IMR-90 (cell line): ENCODE measurements around the gene SV2B. TPM values are rescaled to one million over a fixed set of nuclear protein-coding genes. Genes with fewer than 3 reads are reported as not detected.

ENCODE experiments used
- ATAC-seq: fragments of 200-7000 bp; cut with Tn5 transposase; 2 replicates; pipeline ENCODE4 v1.9.1; 2020; ENCODE audit warnings: low read depth, mild to moderate bottlenecking, moderate library complexity
- BruUV-seq: library from RNA; stranded (reverse); fragments of 400-500 nt; replicated peaks from 2 replicates; lab custom pipeline; 2021; lab: Mats Ljungman, UMichigan
- CTCF ChIA-PET: fragments of 300-600 bp; formaldehyde crosslinking; extraction: SDS; loops from one replicate; lab custom pipeline; 2021; ENCODE audit warnings: antibody characterized with exemption; lab: Yijun Ruan, JAX
- POLR2A ChIA-PET: fragments of 300-600 bp; sonication (Branson Sonifier 250); formaldehyde crosslinking; loops from one replicate; lab custom pipeline; 2022; ENCODE audit warnings: antibody characterized with exemption; ENCODE audit not compliant: unreplicated experiment; lab: Charles Lee
- DNase-seq: peaks from one replicate; pipeline ENCODE4 v3.0.0; 2013
- H2AFZ ChIP-seq: replicated peaks from 2 replicates; pipeline ENCODE3; 2013; ENCODE audit warnings: low read length, mild to moderate bottlenecking; ENCODE audit not compliant: poor library complexity
- H2AK5ac ChIP-seq: 2 replicates; pipeline ENCODE4 v1.6.1; 2013; ENCODE audit warnings: low read depth, low read length, inconsistent platforms
- H2AK9ac ChIP-seq: replicated peaks from 2 replicates; pipeline ENCODE3; 2013; ENCODE audit warnings: mild to moderate bottlenecking, low read depth, low read length, moderate library complexity; ENCODE audit not compliant: poor library complexity
- H2BK120ac ChIP-seq: 2 replicates; pipeline ENCODE4 v1.6.1; 2013; ENCODE audit warnings: low read depth, low read length, inconsistent platforms
- H2BK15ac ChIP-seq: 3 replicates; pipeline ENCODE4 v1.6.1; 2013; ENCODE audit warnings: low read depth, low read length, inconsistent platforms
- H2BK20ac ChIP-seq: 2 replicates; pipeline ENCODE4 v1.6.1; 2013; ENCODE audit warnings: low read depth, mild to moderate bottlenecking, inconsistent platforms, low read length, moderate library complexity
- H2BK5ac ChIP-seq: 2 replicates; pipeline ENCODE4 v1.6.1; 2013; ENCODE audit warnings: mild to moderate bottlenecking, low read depth, low read length, inconsistent platforms; ENCODE audit not compliant: poor library complexity, severe bottlenecking
- H3K14ac ChIP-seq: replicated peaks from 2 replicates; pipeline ENCODE4 v1.6.1; 2013; ENCODE audit warnings: low read depth, low read length, inconsistent platforms
- H3K18ac ChIP-seq: 2 replicates; pipeline ENCODE4 v1.6.1; 2013; ENCODE audit warnings: low read depth, low read length, control low read depth
- H3K23ac ChIP-seq: 2 replicates; pipeline ENCODE4 v1.6.1; 2013; ENCODE audit warnings: low read depth, low read length, inconsistent platforms
- H3K27ac ChIP-seq: 2 replicates; pipeline ENCODE4 v1.5.1; 2013; ENCODE audit warnings: mild to moderate bottlenecking, control low read depth, low read length; ENCODE audit not compliant: insufficient read depth
- H3K27me3 ChIP-seq: 2 replicates; pipeline ENCODE4 v1.6.1; 2013; ENCODE audit warnings: low read length; ENCODE audit not compliant: control insufficient read depth, insufficient read depth
- H3K36me3 ChIP-seq: 2 replicates; pipeline ENCODE4 v1.6.1; 2013; ENCODE audit warnings: low read length, mixed read lengths; ENCODE audit not compliant: control insufficient read depth, insufficient read depth
- H3K4ac ChIP-seq: 2 replicates; pipeline ENCODE4 v1.6.1; 2013; ENCODE audit warnings: low read depth, low read length, inconsistent platforms
- H3K4me1 ChIP-seq: 2 replicates; pipeline ENCODE4 v1.6.1; 2013; ENCODE audit warnings: low read length, mixed read lengths; ENCODE audit not compliant: control insufficient read depth, insufficient read depth
- H3K4me2 ChIP-seq: 2 replicates; pipeline ENCODE4 v1.6.1; 2013; ENCODE audit warnings: low read depth, mild to moderate bottlenecking, control low read depth, low read length, moderate library complexity
- H3K4me3 ChIP-seq: 2 replicates; pipeline ENCODE4 v1.5.1; 2013; ENCODE audit warnings: low read depth, mild to moderate bottlenecking, control low read depth, low read length, moderate library complexity; ENCODE audit not compliant: insufficient read depth
- H3K56ac ChIP-seq: 2 replicates; pipeline ENCODE4 v1.6.1; 2013; ENCODE audit warnings: low read length, inconsistent platforms; ENCODE audit not compliant: insufficient read depth; ENCODE audit errors: extremely low read depth
- H3K79me1 ChIP-seq, 2 experiments: 2 replicates each; pipeline ENCODE4 v1.6.1; 2013; ENCODE audit warnings: low read length in 2 of 2, inconsistent platforms in 1 of 2, low read depth in 1 of 2
- H3K9ac ChIP-seq: 2 replicates; pipeline ENCODE4 v1.6.1; 2013; ENCODE audit warnings: low read depth, low read length, control low read depth
- H3K9me1 ChIP-seq: 2 replicates; pipeline ENCODE4 v1.6.1; 2013; ENCODE audit warnings: low read length, inconsistent platforms; ENCODE audit not compliant: insufficient read depth
- H3K9me3 ChIP-seq: 2 replicates; pipeline ENCODE4 v1.6.1; 2013; ENCODE audit warnings: low read length; ENCODE audit not compliant: control insufficient read depth, insufficient read depth
- H4K20me1 ChIP-seq: 2 replicates; pipeline ENCODE4 v1.6.1; 2013; ENCODE audit warnings: low read length, inconsistent platforms; ENCODE audit not compliant: insufficient read depth
- H4K5ac ChIP-seq: 2 replicates; pipeline ENCODE4 v1.6.1; 2013; ENCODE audit warnings: mild to moderate bottlenecking, low read depth, low read length, control low read depth
- H4K8ac ChIP-seq, 2 experiments: 2 replicates each; pipeline ENCODE4 v1.6.1; 2013; ENCODE audit warnings: low read depth in 2 of 2, low read length in 2 of 2, control low read depth in 1 of 2, inconsistent platforms in 1 of 2
- H4K91ac ChIP-seq: 2 replicates; pipeline ENCODE4 v1.6.1; 2013; ENCODE audit warnings: low read depth, low read length, inconsistent platforms; ENCODE audit not compliant: insufficient read depth
- CEBPB ChIP-seq: IDR thresholded peaks from 2 replicates; pipeline ENCODE4 v1.6.1; 2012; ENCODE audit warnings: low read depth, low read length, improper control_type of control experiment
- CHD1 ChIP-seq: IDR thresholded peaks from 2 replicates; pipeline ENCODE4 v1.6.1; 2012; ENCODE audit warnings: low read depth, low read length, improper control_type of control experiment
- CTCF ChIP-seq: conservative IDR thresholded peaks from 2 replicates; pipeline ENCODE4 v1.5.1; 2012; ENCODE audit warnings: mild to moderate bottlenecking, low read depth, low read length, improper control_type of control experiment
- ELK1 ChIP-seq: fragments of 150-350 bp; IDR thresholded peaks from 2 replicates; pipeline ENCODE4 v1.6.1; 2016; ENCODE audit warnings: low read depth, mild to moderate bottlenecking, low read length, moderate library complexity, borderline replicate concordance
- MAFK ChIP-seq: IDR thresholded peaks from 2 replicates; pipeline ENCODE4 v1.6.1; 2012; ENCODE audit warnings: low read depth, low read length, improper control_type of control experiment
- MAZ ChIP-seq: IDR thresholded peaks from 2 replicates; pipeline ENCODE4 v1.6.1; 2012; ENCODE audit warnings: low read depth, mild to moderate bottlenecking, low read length, improper control_type of control experiment, moderate library complexity, borderline replicate concordance
- MXI1 ChIP-seq: IDR thresholded peaks from 2 replicates; pipeline ENCODE4 v1.6.1; 2012; ENCODE audit warnings: low read depth, mild to moderate bottlenecking, low read length, moderate library complexity, borderline replicate concordance
- NFE2L2 ChIP-seq: fragments of 150-350 bp; IDR thresholded peaks from 2 replicates; pipeline ENCODE4 v1.6.1; 2016; ENCODE audit warnings: low read depth, mild to moderate bottlenecking, low read length
- POLR2A ChIP-seq: IDR thresholded peaks from 2 replicates; pipeline ENCODE4 v1.6.1; 2012; ENCODE audit warnings: mild to moderate bottlenecking, low read depth, low read length
- RAD21 ChIP-seq: IDR thresholded peaks from 2 replicates; pipeline ENCODE4 v1.6.1; 2012; ENCODE audit warnings: low read length, improper control_type of control experiment
- RCOR1 ChIP-seq: IDR thresholded peaks from 2 replicates; pipeline ENCODE4 v1.6.1; 2012; ENCODE audit warnings: mild to moderate bottlenecking, low read length, improper control_type of control experiment; ENCODE audit not compliant: insufficient replicate concordance
- RFX5 ChIP-seq: IDR thresholded peaks from 2 replicates; pipeline ENCODE4 v1.8.0; 2012; ENCODE audit warnings: low read depth, mild to moderate bottlenecking, low read length, moderate library complexity
- SMC3 ChIP-seq: fragments of 150-350 bp; IDR thresholded peaks from 2 replicates; pipeline ENCODE4 v1.6.1; 2016; ENCODE audit warnings: low read depth, mild to moderate bottlenecking, antibody characterized with exemption, low read length, moderate library complexity
- WGBS, 2 experiments: methylation state at CpG; one replicate each; pipeline versions ENCODE4 v1.1.5 to v1.1.7; 2013; ENCODE audit warnings: missing lambda C conversion rate in 2 of 2; ENCODE audit not compliant: insufficient read length in 1 of 2; ENCODE audit errors: extremely low coverage in 2 of 2; 5-methylcytosine and 5-hydroxymethylcytosine counted together
- dilution Hi-C: fragments of 300-500 bp; cut with HindIII; formaldehyde crosslinking; loops from one replicate; pipeline ENCODE4 v1.14.3; 2018; ENCODE audit warnings: low sequenced_read_pairs; ENCODE audit not compliant: unreplicated experiment
- in situ Hi-C: fragments of 300-500 bp; cut with MboI; formaldehyde crosslinking; loops from 3 replicates; pipeline ENCODE4 v1.14.3; 2019; ENCODE audit warnings: low sequenced_read_pairs, inconsistent platforms, mixed read lengths
- intact Hi-C: fragments of 100-400 bp; cut with micrococcal nuclease; formaldehyde crosslinking; loops from 2 replicates; pipeline ENCODE4 v1.10.0; 2022
- polyA plus RNA-seq, 3 experiments: library from polyadenylated mRNA; depleted of rRNA; stranded (reverse); fragments of >200 nt; gene quantifications; 2 replicates each; pipeline ENCODE4 v1.2.3, GENCODE V29; 2012; ENCODE audit warnings: low replicate concordance in 1 of 3
- total RNA-seq: library from RNA; depleted of rRNA; stranded (reverse); fragments of >200 nt; gene quantifications from 2 replicates; pipeline ENCODE4 v1.2.3, GENCODE V29; 2012

Gene SV2B
- total and polyA plus RNA-seq, 2 of the 4 experiments (the other 2 are of a cell fraction), result not detected

- no peaks in the 10 kb centered on the region for H3K27me3 ChIP-seq
- H2BK20ac ChIP-seq, result no peak overlapping the region
- POLR2A ChIA-PET, result no interaction called here
- H4K91ac ChIP-seq, result no peak overlapping the region
- no peaks in the 10 kb centered on the region for H3K4me1 ChIP-seq
- H3K56ac ChIP-seq, result no peak overlapping the region
- no peak overlapping the region for H2BK120ac ChIP-seq
- no peak overlapping the region for H3K4me2 ChIP-seq
- H4K8ac ChIP-seq, result no peak overlapping the region
- H3K18ac ChIP-seq, result no peak overlapping the region
- in situ Hi-C loops, result no loop called here
- no peak overlapping the region for H2BK15ac ChIP-seq
- H4K5ac ChIP-seq, result no peak overlapping the region
- H4K20me1 ChIP-seq, result no peaks in the 10 kb centered on the region
- no peaks in the 10 kb centered on the region for H3K9me1 ChIP-seq
- no peak overlapping the region for H2BK5ac ChIP-seq
- H3K23ac ChIP-seq, result no peak overlapping the region
- WGBS, 2 experiments, result no CpG with 5 or more reads among the region's 2 CpGs
- no peak overlapping the region for H2AFZ ChIP-seq
- H2AK9ac ChIP-seq, result no peak overlapping the region
- dilution Hi-C loops, result no loop called here
- H3K79me1 ChIP-seq, result no peaks in the 10 kb centered on the region
- DNase-seq, result no peak
- no peak overlapping the region for H3K27ac ChIP-seq
- H3K9ac ChIP-seq, result no peak overlapping the region
- ATAC-seq, result no peak
- H3K9me3 ChIP-seq, result peaks cover 2% of the 10 kb centered on the region; the same call in 1 of the 2 replicates
- intact Hi-C loops, result no loop called here
- no peaks in the 10 kb centered on the region for H3K36me3 ChIP-seq
- H3K14ac ChIP-seq, result no peak overlapping the region
- H2AK5ac ChIP-seq, result no peak overlapping the region
- BruUV-seq, result no TSS peak
- no peak overlapping the region for H3K4me3 ChIP-seq
- no peak overlapping the region for H3K4ac ChIP-seq
- CTCF ChIA-PET, result no interaction called here
- TF ChIP-seq NFE2L2, result no peak
- TF ChIP-seq POLR2A, result no peak
- no peak for TF ChIP-seq RFX5
- no peak for TF ChIP-seq MXI1
- TF ChIP-seq CTCF, result no peak
- TF ChIP-seq MAFK, result no peak
- no peak for TF ChIP-seq RAD21
- TF ChIP-seq CHD1, result no peak
- TF ChIP-seq ELK1, result no peak
- no peak for TF ChIP-seq CEBPB
- no peak for TF ChIP-seq SMC3
- TF ChIP-seq RCOR1, result no peak
- no peak for TF ChIP-seq MAZ
These were observed 246.2 kb downstream of the SV2B start for GRCh38 chr15:91346259-91346658.
